Neuronal stem cell (in vitro differentiated cells): Measurements from ENCODE around the gene TRMU.
A peak's percentile ranks its signal among the peaks of the same experiment; 100 is the strongest.

Source experiments
- DNase-seq: peaks from one replicate; pipeline ENCODE4 v3.0.0-alpha.2; 2013; ENCODE audit warnings: low spot score
- H2AFZ ChIP-seq: one replicate; pipeline ENCODE4 v1.6.1; 2013; ENCODE audit warnings: mild to moderate bottlenecking, low read length, inconsistent platforms
- H2AK5ac ChIP-seq: 2 replicates; pipeline ENCODE4 v1.6.1; 2013; ENCODE audit warnings: low read depth, mild to moderate bottlenecking, inconsistent platforms, low read length, moderate library complexity, mixed read lengths
- H2BK120ac ChIP-seq: 2 replicates; pipeline ENCODE4 v1.6.1; 2013; ENCODE audit warnings: low read depth, mild to moderate bottlenecking, inconsistent platforms, low read length, moderate library complexity, mixed read lengths
- H2BK12ac ChIP-seq: one replicate; pipeline ENCODE4 v1.6.1; 2013; ENCODE audit warnings: low read length, inconsistent platforms
- H2BK15ac ChIP-seq: 2 replicates; pipeline ENCODE4 v1.6.1; 2013; ENCODE audit warnings: mild to moderate bottlenecking, low read length, inconsistent platforms, mixed read lengths
- H2BK5ac ChIP-seq: one replicate; pipeline ENCODE4 v1.6.1; 2013; ENCODE audit warnings: inconsistent platforms, mild to moderate bottlenecking, low read length, moderate library complexity
- H3K14ac ChIP-seq: one replicate; pipeline ENCODE4 v1.6.1; 2013; ENCODE audit warnings: low read length, inconsistent platforms
- H3K18ac ChIP-seq: 2 replicates; pipeline ENCODE4 v1.6.1; 2013; ENCODE audit warnings: low read length, inconsistent platforms
- H3K23ac ChIP-seq: 2 replicates; pipeline ENCODE4 v1.6.1; 2013; ENCODE audit warnings: low read depth, mild to moderate bottlenecking, mixed read lengths, low read length, inconsistent platforms; ENCODE audit not compliant: poor library complexity
- H3K27ac ChIP-seq: replicated peaks from 3 replicates; pipeline ENCODE4 v1.5.1; 2013; ENCODE audit warnings: low read length, inconsistent platforms
- H3K27me3 ChIP-seq, 3 experiments: 2 replicates each; pipeline ENCODE4 v1.6.1; 2013; ENCODE audit warnings: low read length in 3 of 3, mild to moderate bottlenecking in 2 of 3, inconsistent platforms in 1 of 3, low read depth in 1 of 3, mixed read lengths in 1 of 3, moderate library complexity in 1 of 3; ENCODE audit not compliant: control insufficient read depth in 3 of 3, insufficient read depth in 3 of 3
- H3K36me3 ChIP-seq, 2 donors: replicated peaks in 1 of 2; 2 replicates each; pipeline ENCODE4 v1.6.1; 2013; ENCODE audit warnings: low read length in 2 of 2; ENCODE audit not compliant: control insufficient read depth in 2 of 2, insufficient read depth in 2 of 2
- H3K4ac ChIP-seq: 2 replicates; pipeline ENCODE4 v1.6.1; 2013; ENCODE audit warnings: inconsistent platforms, mild to moderate bottlenecking, low read length, moderate library complexity
- H3K4me1 ChIP-seq, 2 donors: 1 replicate in 1 of 2; 2 replicates in 1 of 2; pipeline ENCODE4 v1.6.1; 2013; ENCODE audit warnings: low read length in 2 of 2, low read depth in 1 of 2; ENCODE audit not compliant: control insufficient read depth in 2 of 2, insufficient read depth in 1 of 2
- H3K4me2 ChIP-seq: one replicate; pipeline ENCODE4 v1.6.1; 2013; ENCODE audit warnings: mild to moderate bottlenecking, low read length, inconsistent platforms; ENCODE audit not compliant: insufficient read depth, poor library complexity, severe bottlenecking
- H3K4me3 ChIP-seq, 2 donors: 2 replicates each; pipeline ENCODE4 v1.5.1; 2013; ENCODE audit warnings: low read length in 2 of 2, mild to moderate bottlenecking in 2 of 2, inconsistent platforms in 1 of 2, moderate library complexity in 1 of 2
- H3K79me1 ChIP-seq: one replicate; pipeline ENCODE4 v1.6.1; 2013; ENCODE audit warnings: low read depth, mild to moderate bottlenecking, inconsistent platforms, low read length, moderate library complexity
- H3K9ac ChIP-seq: one replicate; pipeline ENCODE4 v1.6.1; 2013; ENCODE audit warnings: mild to moderate bottlenecking, low read depth, low read length, inconsistent platforms; ENCODE audit not compliant: poor library complexity
- H3K9me3 ChIP-seq, 2 donors: replicated peaks in 1 of 2; 2 replicates each; pipeline versions ENCODE3 to v1.6.1; 2013; ENCODE audit warnings: low read length in 2 of 2, mild to moderate bottlenecking in 2 of 2, inconsistent platforms in 1 of 2, low read depth in 1 of 2, mixed read lengths in 1 of 2, moderate library complexity in 1 of 2; ENCODE audit not compliant: control insufficient read depth in 2 of 2, insufficient read depth in 1 of 2
- H4K8ac ChIP-seq: one replicate; pipeline ENCODE4 v1.6.1; 2013; ENCODE audit warnings: low read depth, mild to moderate bottlenecking, inconsistent platforms, low read length, moderate library complexity
- H4K91ac ChIP-seq: one replicate; pipeline ENCODE4 v1.6.1; 2013; ENCODE audit warnings: low read length, low read depth, mild to moderate bottlenecking, inconsistent platforms; ENCODE audit not compliant: poor library complexity
- WGBS, 2 donors: extraction: QIAGEN DNeasy Blood & Tissue Kit; methylation state at CpG; one replicate each; pipeline ENCODE4 v1.1.7; 2013; ENCODE audit warnings: missing lambda C conversion rate in 2 of 2, mixed read lengths in 1 of 2; ENCODE audit not compliant: insufficient read length in 2 of 2, insufficient replicate concordance in 1 of 2; ENCODE audit errors: extremely low coverage in 2 of 2; 5-methylcytosine and 5-hydroxymethylcytosine counted together

The TRMU gene

DNA sequence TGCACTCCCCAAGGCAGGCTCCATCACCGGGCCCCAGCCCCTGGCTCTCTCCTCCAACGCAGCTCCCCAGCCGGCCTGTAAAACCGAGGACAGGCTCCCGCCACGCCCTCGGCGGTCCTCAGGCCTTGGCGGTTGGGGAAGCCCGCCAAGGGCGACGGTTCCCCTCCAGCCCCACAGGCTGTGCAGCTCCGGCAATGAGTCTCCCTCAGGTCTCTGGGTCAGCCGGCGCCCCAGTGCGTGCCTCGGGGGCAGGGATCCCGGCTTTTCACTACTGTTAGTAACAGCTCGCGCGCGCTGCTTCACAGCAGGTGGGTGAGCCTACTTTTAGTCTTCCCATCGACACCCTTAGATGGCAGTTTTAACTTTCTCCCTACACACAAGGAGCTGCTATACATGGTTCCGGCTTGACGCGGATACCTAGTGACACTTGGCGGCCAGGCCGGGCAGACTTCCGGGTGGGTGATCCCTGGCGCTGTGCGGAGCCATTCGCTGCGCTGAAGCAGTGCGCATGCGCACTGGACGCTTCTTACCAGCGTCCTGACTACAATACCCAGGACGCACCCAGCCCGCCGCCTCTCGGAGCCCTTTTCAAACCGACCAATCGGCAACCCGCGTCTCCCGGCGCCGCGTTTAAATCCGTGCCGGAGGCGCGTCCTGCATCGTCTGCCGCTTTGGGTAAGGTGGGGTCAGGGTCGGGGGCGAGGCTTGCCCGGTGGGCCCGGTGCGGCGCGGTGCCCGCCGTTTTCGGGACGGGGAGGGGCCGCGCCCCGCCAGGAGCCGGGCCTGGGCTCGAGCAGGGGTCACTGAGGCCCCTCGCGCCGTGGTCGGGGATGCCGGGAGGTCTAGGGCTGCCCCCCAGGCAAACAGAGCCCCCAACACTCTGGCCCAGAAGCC lies 39.0 kb upstream of the TRMU start, which contains the start of gene GTSE1:
Gene GTSE1, plus strand, starts transcription at position 614 of the 894 bp plus-strand sequence. CDS start 531 bp downstream, outside the sequence.
- Histone ChIP-seq H3K27me3 (no peaks in the 10 kb centered on the region), H2AFZ (peak within 1 kb of the TSS; percentile 92), H3K23ac (no peak within 1 kb of the TSS), H2BK12ac (no peak within 1 kb of the TSS), H3K36me3 (peaks cover 23 to 50% of the 10 kb centered on the region in 2 donors), H3K4me2 (peak within 1 kb of the TSS; percentile 83), H2BK120ac (no peak within 1 kb of the TSS), H2BK15ac (no peak within 1 kb of the TSS), H3K4me3 (peak within 1 kb of the TSS; percentile 84 to 90), H2BK5ac (no peak within 1 kb of the TSS), H3K9ac (peak within 1 kb of the TSS; percentile 82), H3K27ac (peak within 1 kb of the TSS; percentile 62), H4K91ac (no peak within 1 kb of the TSS), H3K79me1 (no peaks in the 10 kb centered on the region), H3K4me1 (peaks cover 10 to 15% of the 10 kb centered on the region in 2 donors), H3K4ac (no peak within 1 kb of the TSS), H4K8ac (no peak within 1 kb of the TSS), H2AK5ac (no peak within 1 kb of the TSS), H3K18ac (peak within 1 kb of the TSS; percentile 90), H3K14ac (no peak within 1 kb of the TSS), H3K9me3 (no peaks in the 10 kb centered on the region)
- WGBS, 2 donors, result no CpG with 5 or more reads among the region's 76 CpGs
- peak; percentile 98 for DNase-seq

DNA sequence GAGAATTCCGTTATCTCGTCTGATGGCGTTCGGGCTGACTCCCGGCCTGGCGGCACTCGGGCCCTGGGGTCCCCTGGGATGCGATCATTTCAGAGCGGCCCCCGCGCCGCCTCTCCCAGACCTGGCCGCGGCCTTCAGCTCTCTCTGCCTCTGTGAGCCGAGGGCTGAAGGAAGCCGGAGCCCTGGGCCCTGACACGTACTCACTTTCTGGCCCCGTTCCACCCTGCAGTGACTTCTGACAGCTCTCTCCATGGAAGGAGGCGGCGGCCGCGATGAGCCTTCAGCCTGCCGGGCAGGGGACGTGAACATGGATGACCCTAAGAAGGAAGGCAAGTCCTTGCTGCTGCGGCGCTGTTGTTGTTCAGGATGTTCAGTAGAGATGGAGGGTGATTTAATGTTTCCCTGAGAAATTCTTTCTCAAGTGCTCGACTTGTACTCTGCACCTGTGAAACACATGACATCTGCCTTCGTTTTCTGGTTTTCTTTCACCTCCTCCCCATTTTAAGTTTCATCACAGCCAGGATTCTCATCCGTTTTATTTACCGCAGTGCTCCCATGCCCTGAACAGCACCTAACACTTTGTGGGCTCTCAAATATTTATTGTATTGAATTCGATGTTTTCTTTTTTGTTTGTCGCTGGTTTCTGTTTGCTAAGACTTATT lies 38.2 kb upstream of the TRMU start:
- no peak overlapping the region for H3K23ac ChIP-seq
- peak overlapping the region; percentile 84 to 90 for H3K4me3 ChIP-seq
- H3K14ac ChIP-seq, result no peak overlapping the region
- H3K27ac ChIP-seq, result peak overlapping the region; percentile 62
- H3K4ac ChIP-seq, result no peak overlapping the region
- H2AFZ ChIP-seq, result peak overlapping the region; percentile 92
- H2AK5ac ChIP-seq, result no peak overlapping the region
- no peak overlapping the region for H2BK15ac ChIP-seq
- no peaks in the 10 kb centered on the region for H3K9me3 ChIP-seq
- no peak overlapping the region for H4K8ac ChIP-seq
- H2BK12ac ChIP-seq, result no peak overlapping the region
- H3K27me3 ChIP-seq, result no peaks in the 10 kb centered on the region
- peaks cover 10 to 15% of the 10 kb centered on the region in 2 donors for H3K4me1 ChIP-seq
- no peaks in the 10 kb centered on the region for H3K79me1 ChIP-seq
- H2BK120ac ChIP-seq, result no peak overlapping the region
- H3K4me2 ChIP-seq, result peak overlapping the region; percentile 67
- no CpG with 5 or more reads among the region's 32 CpGs for WGBS, 2 donors
- no peak overlapping the region for H4K91ac ChIP-seq
- no peak overlapping the region for H2BK5ac ChIP-seq
- no peak for DNase-seq
- peak overlapping the region; percentile 90 for H3K18ac ChIP-seq
- peak overlapping the region; percentile 82 for H3K9ac ChIP-seq
- H3K36me3 ChIP-seq, result peaks cover 22 to 52% of the 10 kb centered on the region in 2 donors

DNA sequence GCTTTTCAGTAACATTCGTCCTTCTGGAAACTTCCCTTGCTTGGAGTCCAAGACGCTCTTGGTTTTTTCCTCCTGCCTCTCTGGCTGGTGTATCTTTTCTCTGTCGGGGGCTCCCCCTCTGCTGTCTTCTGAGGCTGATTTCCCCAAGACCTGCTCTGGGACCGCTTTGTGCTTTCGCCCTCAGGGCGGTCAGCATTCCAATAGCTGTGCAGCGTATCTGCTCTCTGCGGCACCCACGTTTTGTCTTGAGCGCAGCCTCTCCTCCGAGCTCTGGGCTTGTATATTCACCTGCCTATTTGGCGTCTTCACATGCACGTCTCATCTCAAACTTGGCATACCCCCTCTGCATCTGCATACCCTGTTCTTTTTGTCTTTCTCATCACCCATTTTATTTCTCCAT lies 36.4 kb upstream of the TRMU start:
- H3K4me2 ChIP-seq, result no peak overlapping the region
- peaks cover 25 to 60% of the 10 kb centered on the region in 2 donors for H3K36me3 ChIP-seq
- H4K91ac ChIP-seq, result no peak overlapping the region
- peaks cover 7 to 15% of the 10 kb centered on the region in 2 donors for H3K4me1 ChIP-seq
- H3K9me3 ChIP-seq, result no peaks in the 10 kb centered on the region
- H3K9ac ChIP-seq, result no peak overlapping the region
- no CpG with 5 or more reads among the region's 13 CpGs for WGBS, 2 donors
- no peak overlapping the region for H2AK5ac ChIP-seq
- H3K4ac ChIP-seq, result no peak overlapping the region
- H3K79me1 ChIP-seq, result peaks cover 5% of the 10 kb centered on the region
- H3K27ac ChIP-seq, result no peak overlapping the region
- no peak overlapping the region for H3K18ac ChIP-seq
- H3K23ac ChIP-seq, result no peak overlapping the region
- no peak overlapping the region for H2BK12ac ChIP-seq
- H2AFZ ChIP-seq, result no peak overlapping the region
- no peak for DNase-seq
- H3K27me3 ChIP-seq, result no peaks in the 10 kb centered on the region
- H2BK120ac ChIP-seq, result no peak overlapping the region
- no peak overlapping the region for H4K8ac ChIP-seq
- no peak overlapping the region for H2BK5ac ChIP-seq
- H2BK15ac ChIP-seq, result no peak overlapping the region
- H3K14ac ChIP-seq, result no peak overlapping the region
- peak overlapping the region in 1 of 2 donors; percentile 25 for H3K4me3 ChIP-seq

DNA sequence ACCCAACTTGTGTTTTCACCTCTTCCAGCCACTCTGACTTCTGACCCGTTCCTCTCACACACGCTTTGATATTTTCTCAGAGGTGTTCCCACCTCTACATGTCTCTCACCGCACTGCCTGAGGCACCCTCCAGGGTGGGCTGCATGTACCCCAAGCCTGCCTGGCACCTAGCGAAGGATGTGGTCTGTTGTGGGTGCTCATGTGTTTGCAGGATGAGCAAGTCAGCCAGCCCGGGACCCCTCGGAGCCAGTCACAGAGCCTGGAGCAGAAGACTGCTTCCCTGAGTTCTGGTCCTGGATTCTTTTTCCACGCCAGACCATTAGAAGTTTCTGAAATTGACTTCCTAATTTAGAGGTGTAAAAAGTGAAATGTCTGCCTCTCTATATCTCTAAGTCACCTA lies 35.0 kb upstream of the TRMU start:
- no peak overlapping the region for H3K23ac ChIP-seq
- no peak overlapping the region for H4K91ac ChIP-seq
- WGBS, 2 donors, result no CpG with 5 or more reads among the region's 7 CpGs
- no peak for DNase-seq
- H3K4me1 ChIP-seq, result peaks cover 7 to 14% of the 10 kb centered on the region in 2 donors
- H3K4me3 ChIP-seq, result peak overlapping the region in 1 of 2 donors; percentile 23
- peaks cover 25 to 74% of the 10 kb centered on the region in 2 donors for H3K36me3 ChIP-seq
- no peak overlapping the region for H4K8ac ChIP-seq
- no peaks in the 10 kb centered on the region for H3K9me3 ChIP-seq
- H2AFZ ChIP-seq, result no peak overlapping the region
- no peaks in the 10 kb centered on the region for H3K27me3 ChIP-seq
- H3K9ac ChIP-seq, result no peak overlapping the region
- no peak overlapping the region for H3K4ac ChIP-seq
- no peak overlapping the region for H2AK5ac ChIP-seq
- no peak overlapping the region for H3K14ac ChIP-seq
- H2BK120ac ChIP-seq, result no peak overlapping the region
- no peak overlapping the region for H3K4me2 ChIP-seq
- H2BK15ac ChIP-seq, result no peak overlapping the region
- H2BK5ac ChIP-seq, result no peak overlapping the region
- H3K27ac ChIP-seq, result no peak overlapping the region
- peaks cover 5% of the 10 kb centered on the region for H3K79me1 ChIP-seq
- H2BK12ac ChIP-seq, result no peak overlapping the region
- no peak overlapping the region for H3K18ac ChIP-seq
